HepG2 (cell line): ENCODE results near the gene SLC29A1. TPM values are rescaled to one million over a fixed set of nuclear protein-coding genes. Genes with fewer than 3 reads are reported as not detected.

Source experiments
- ATM ChIP-seq: fragments of 450-650 bp; IDR thresholded peaks from 2 replicates; pipeline ENCODE4 v1.7.1; 2017; ENCODE audit warnings: mild to moderate bottlenecking, borderline replicate concordance
- BORCS8-MEF2B ChIP-seq: sonication (generic); formaldehyde crosslinking; IDR thresholded peaks from 2 replicates; pipeline ENCODE4 v1.8.0; 2022; ENCODE audit warnings: mild to moderate bottlenecking, missing genetic modification reagents
- CHD4 ChIP-seq: fragments of 200-600 bp; sonication (generic); IDR thresholded peaks from 2 replicates; pipeline ENCODE4 v1.7.0; 2017; ENCODE audit warnings: mild to moderate bottlenecking, low read length, borderline replicate concordance
- HCFC1 ChIP-seq: fragments of 150-350 bp; IDR thresholded peaks from 2 replicates; pipeline ENCODE4 v1.6.1; 2014; ENCODE audit warnings: low read depth, low read length
- KDM1A ChIP-seq: IDR thresholded peaks from 2 replicates; pipeline ENCODE4 v1.6.1; 2016; ENCODE audit warnings: missing compliant biosample characterization
- MED8 ChIP-seq: sonication (generic); formaldehyde crosslinking; IDR thresholded peaks from 2 replicates; pipeline ENCODE4 v1.8.1; 2023; ENCODE audit warnings: mild to moderate bottlenecking, missing genetic modification reagents; ENCODE audit not compliant: insufficient replicate concordance
- MIER3 ChIP-seq: IDR thresholded peaks from 2 replicates; pipeline ENCODE4 v1.6.1; 2016; ENCODE audit warnings: missing compliant biosample characterization, borderline replicate concordance
- NFYC ChIP-seq: IDR thresholded peaks from 2 replicates; pipeline ENCODE4 v1.6.1; 2016; ENCODE audit warnings: missing genetic modification reagents, missing compliant biosample characterization
- SP1 ChIP-seq, 2 experiments: fragments of 450-650 bp in 1 of 2; sonication (generic) in 1 of 2; formaldehyde crosslinking in 1 of 2; IDR thresholded peaks; 2 replicates each; pipeline versions ENCODE4 v1.4.0 to v1.6.1; 2016 to 2020; ENCODE audit warnings: missing genetic modification reagents in 1 of 2
- TEAD3 ChIP-seq: optimal IDR thresholded peaks from 2 replicates; pipeline ENCODE3; 2016; ENCODE audit warnings: borderline replicate concordance
- ZFP82 ChIP-seq: sonication (generic); formaldehyde crosslinking; IDR thresholded peaks from 2 replicates; pipeline ENCODE4 v1.5.1; 2020; ENCODE audit warnings: mild to moderate bottlenecking, missing genetic modification reagents, borderline replicate concordance
- ZNF484 ChIP-seq: sonication (generic); formaldehyde crosslinking; IDR thresholded peaks from 2 replicates; pipeline ENCODE4 v1.5.1; 2020; ENCODE audit warnings: mild to moderate bottlenecking, low read depth, missing genetic modification reagents, borderline replicate concordance
- ZNF746 ChIP-seq: sonication (generic); formaldehyde crosslinking; IDR thresholded peaks from 2 replicates; pipeline ENCODE4 v1.8.0; 2022; ENCODE audit warnings: mild to moderate bottlenecking, missing genetic modification reagents
- ZNF768 ChIP-seq: sonication (generic); formaldehyde crosslinking; IDR thresholded peaks from 2 replicates; pipeline ENCODE4 v1.4.0; 2020; ENCODE audit warnings: missing genetic modification reagents
- polyA plus RNA-seq, 8 experiments: library from polyadenylated mRNA; depleted of rRNA in 3 of 8; stranded (reverse) in 7 of 8; unstranded in 1 of 8; fragments of >200 nt; fragmentation: Illumina TruSeq in 4 of 8; extraction: Trizol in 4 of 8; gene quantifications; 2 replicates each; pipeline versions ENCODE4 v1.2.1 to v1.2.3, GENCODE V29; 2011 to 2016; ENCODE audit warnings: low read depth in 4 of 8, missing spikeins in 1 of 8, mixed read lengths in 1 of 8; ENCODE audit not compliant: insufficient read depth in 1 of 8
- total RNA-seq, 5 experiments: library from RNA; depleted of rRNA; stranded (reverse); fragments of >200 nt; fragmentation: Illumina TruSeq; extraction: Trizol; gene quantifications; 2 replicates each; pipeline ENCODE4 v1.2.3, GENCODE V29; 2016; ENCODE audit warnings: low read depth in 1 of 5
- TF ChIP-seq, protein P1 (sequence below): sonication (generic); formaldehyde crosslinking; IDR thresholded peaks from 2 replicates; pipeline ENCODE4 v1.5.0; 2020; ENCODE audit warnings: mild to moderate bottlenecking, missing genetic modification reagents, moderate library complexity
- TF ChIP-seq, protein P2 (sequence below): sonication (generic); formaldehyde crosslinking; IDR thresholded peaks from 2 replicates; pipeline ENCODE4 v1.9.0; 2021; ENCODE audit warnings: mild to moderate bottlenecking, missing genetic modification reagents
- TF ChIP-seq, protein P3 (sequence below): sonication (generic); formaldehyde crosslinking; IDR thresholded peaks from 2 replicates; pipeline ENCODE4 v1.5.0; 2020; ENCODE audit warnings: missing genetic modification reagents
- TF ChIP-seq, protein P4 (sequence below): sonication (generic); formaldehyde crosslinking; IDR thresholded peaks from 2 replicates; pipeline ENCODE4 v1.4.0; 2020; ENCODE audit warnings: mild to moderate bottlenecking, low read depth, missing genetic modification reagents

Gene SLC29A1
- total and polyA plus RNA-seq, 2 of the 13 experiments (the other 11 are each of a cell fraction or from before 2014, with no cell fraction given): 43.2 to 106 TPM

DNA sequence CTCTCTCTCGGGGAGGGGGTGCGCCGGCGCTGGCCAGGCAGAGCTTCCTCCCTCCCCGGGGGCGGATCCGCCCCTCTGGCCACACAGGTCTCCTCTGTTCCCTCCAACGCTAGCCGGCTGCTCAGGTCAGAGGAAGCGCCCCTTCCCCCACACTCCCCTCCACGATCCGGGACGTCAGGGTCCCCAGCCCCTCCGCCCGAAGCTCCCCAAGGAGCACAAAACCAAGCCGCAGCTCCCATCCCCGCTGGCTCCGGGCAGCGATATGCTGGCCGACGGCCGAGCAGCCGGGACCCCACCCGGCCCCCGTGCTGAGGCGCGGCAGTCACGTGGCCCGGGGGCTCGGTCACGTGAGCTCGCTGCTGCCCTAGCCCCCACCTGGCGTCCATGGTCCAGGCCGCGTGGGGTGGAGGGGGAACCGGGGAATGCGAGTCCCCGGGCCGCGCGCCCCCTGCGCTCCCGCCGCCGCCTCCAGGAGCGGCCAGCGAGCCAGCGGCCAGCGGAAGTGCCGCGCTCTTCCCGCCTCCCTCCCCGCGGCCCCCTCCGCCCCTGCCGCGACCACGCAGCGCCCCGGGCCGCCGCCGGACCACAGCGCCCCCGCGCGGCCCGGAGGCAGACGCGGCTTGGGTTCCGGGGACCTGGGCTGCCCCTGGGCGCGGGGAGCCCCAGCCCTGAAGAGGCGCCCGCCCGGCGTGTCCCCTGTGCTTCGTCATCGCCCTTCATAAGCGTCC, 33.8 kb downstream of the SLC29A1 start, which contains the start of gene SLC35B2 (continued):
- TF ChIP-seq, protein P1, sequence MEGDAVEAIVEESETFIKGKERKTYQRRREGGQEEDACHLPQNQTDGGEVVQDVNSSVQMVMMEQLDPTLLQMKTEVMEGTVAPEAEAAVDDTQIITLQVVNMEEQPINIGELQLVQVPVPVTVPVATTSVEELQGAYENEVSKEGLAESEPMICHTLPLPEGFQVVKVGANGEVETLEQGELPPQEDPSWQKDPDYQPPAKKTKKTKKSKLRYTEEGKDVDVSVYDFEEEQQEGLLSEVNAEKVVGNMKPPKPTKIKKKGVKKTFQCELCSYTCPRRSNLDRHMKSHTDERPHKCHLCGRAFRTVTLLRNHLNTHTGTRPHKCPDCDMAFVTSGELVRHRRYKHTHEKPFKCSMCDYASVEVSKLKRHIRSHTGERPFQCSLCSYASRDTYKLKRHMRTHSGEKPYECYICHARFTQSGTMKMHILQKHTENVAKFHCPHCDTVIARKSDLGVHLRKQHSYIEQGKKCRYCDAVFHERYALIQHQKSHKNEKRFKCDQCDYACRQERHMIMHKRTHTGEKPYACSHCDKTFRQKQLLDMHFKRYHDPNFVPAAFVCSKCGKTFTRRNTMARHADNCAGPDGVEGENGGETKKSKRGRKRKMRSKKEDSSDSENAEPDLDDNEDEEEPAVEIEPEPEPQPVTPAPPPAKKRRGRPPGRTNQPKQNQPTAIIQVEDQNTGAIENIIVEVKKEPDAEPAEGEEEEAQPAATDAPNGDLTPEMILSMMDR (CRISPR knock-in tag): peak; percentile 73
- no peak for TF ChIP-seq NFYC (CRISPR knock-in tag)
- TF ChIP-seq ZNF484 (CRISPR knock-in tag): no peak
- TF ChIP-seq KDM1A (CRISPR knock-in tag): no peak
- TF ChIP-seq, protein P2, sequence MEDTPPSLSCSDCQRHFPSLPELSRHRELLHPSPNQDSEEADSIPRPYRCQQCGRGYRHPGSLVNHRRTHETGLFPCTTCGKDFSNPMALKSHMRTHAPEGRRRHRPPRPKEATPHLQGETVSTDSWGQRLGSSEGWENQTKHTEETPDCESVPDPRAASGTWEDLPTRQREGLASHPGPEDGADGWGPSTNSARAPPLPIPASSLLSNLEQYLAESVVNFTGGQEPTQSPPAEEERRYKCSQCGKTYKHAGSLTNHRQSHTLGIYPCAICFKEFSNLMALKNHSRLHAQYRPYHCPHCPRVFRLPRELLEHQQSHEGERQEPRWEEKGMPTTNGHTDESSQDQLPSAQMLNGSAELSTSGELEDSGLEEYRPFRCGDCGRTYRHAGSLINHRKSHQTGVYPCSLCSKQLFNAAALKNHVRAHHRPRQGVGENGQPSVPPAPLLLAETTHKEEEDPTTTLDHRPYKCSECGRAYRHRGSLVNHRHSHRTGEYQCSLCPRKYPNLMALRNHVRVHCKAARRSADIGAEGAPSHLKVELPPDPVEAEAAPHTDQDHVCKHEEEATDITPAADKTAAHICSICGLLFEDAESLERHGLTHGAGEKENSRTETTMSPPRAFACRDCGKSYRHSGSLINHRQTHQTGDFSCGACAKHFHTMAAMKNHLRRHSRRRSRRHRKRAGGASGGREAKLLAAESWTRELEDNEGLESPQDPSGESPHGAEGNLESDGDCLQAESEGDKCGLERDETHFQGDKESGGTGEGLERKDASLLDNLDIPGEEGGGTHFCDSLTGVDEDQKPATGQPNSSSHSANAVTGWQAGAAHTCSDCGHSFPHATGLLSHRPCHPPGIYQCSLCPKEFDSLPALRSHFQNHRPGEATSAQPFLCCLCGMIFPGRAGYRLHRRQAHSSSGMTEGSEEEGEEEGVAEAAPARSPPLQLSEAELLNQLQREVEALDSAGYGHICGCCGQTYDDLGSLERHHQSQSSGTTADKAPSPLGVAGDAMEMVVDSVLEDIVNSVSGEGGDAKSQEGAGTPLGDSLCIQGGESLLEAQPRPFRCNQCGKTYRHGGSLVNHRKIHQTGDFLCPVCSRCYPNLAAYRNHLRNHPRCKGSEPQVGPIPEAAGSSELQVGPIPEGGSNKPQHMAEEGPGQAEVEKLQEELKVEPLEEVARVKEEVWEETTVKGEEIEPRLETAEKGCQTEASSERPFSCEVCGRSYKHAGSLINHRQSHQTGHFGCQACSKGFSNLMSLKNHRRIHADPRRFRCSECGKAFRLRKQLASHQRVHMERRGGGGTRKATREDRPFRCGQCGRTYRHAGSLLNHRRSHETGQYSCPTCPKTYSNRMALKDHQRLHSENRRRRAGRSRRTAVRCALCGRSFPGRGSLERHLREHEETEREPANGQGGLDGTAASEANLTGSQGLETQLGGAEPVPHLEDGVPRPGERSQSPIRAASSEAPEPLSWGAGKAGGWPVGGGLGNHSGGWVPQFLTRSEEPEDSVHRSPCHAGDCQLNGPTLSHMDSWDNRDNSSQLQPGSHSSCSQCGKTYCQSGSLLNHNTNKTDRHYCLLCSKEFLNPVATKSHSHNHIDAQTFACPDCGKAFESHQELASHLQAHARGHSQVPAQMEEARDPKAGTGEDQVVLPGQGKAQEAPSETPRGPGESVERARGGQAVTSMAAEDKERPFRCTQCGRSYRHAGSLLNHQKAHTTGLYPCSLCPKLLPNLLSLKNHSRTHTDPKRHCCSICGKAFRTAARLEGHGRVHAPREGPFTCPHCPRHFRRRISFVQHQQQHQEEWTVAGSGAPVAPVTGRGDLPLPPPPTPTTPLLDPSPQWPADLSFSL: no peak
- TF ChIP-seq ATM: no peak
- TF ChIP-seq ZNF768: no peak; the same call in 1 of the 2 replicates
- TF ChIP-seq TEAD3: no peak
- TF ChIP-seq, protein P3, sequence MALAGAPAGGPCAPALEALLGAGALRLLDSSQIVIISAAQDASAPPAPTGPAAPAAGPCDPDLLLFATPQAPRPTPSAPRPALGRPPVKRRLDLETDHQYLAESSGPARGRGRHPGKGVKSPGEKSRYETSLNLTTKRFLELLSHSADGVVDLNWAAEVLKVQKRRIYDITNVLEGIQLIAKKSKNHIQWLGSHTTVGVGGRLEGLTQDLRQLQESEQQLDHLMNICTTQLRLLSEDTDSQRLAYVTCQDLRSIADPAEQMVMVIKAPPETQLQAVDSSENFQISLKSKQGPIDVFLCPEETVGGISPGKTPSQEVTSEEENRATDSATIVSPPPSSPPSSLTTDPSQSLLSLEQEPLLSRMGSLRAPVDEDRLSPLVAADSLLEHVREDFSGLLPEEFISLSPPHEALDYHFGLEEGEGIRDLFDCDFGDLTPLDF (CRISPR knock-in tag): 0 out of 2 replicates have a peak, but pooled peaks have one; percentile 39
- no peak for TF ChIP-seq CHD4
- TF ChIP-seq, protein P4, sequence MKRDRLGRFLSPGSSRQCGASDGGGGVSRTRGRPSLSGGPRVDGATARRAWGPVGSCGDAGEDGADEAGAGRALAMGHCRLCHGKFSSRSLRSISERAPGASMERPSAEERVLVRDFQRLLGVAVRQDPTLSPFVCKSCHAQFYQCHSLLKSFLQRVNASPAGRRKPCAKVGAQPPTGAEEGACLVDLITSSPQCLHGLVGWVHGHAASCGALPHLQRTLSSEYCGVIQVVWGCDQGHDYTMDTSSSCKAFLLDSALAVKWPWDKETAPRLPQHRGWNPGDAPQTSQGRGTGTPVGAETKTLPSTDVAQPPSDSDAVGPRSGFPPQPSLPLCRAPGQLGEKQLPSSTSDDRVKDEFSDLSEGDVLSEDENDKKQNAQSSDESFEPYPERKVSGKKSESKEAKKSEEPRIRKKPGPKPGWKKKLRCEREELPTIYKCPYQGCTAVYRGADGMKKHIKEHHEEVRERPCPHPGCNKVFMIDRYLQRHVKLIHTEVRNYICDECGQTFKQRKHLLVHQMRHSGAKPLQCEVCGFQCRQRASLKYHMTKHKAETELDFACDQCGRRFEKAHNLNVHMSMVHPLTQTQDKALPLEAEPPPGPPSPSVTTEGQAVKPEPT (CRISPR knock-in tag): peak; percentile 85
- peak; percentile 95; the same call in 1 of the 2 replicates for TF ChIP-seq ZFP82
- peak; percentile 77; the same call in 1 of the 2 replicates for TF ChIP-seq MIER3 (CRISPR knock-in tag)
- TF ChIP-seq ZNF746 (CRISPR knock-in tag): peak; percentile 71
- 0 out of 2 replicates have a peak, but pooled peaks have one; percentile 8 for TF ChIP-seq HCFC1
- TF ChIP-seq MED8: no peak
- peak; percentile 90 for TF ChIP-seq BORCS8-MEF2B (CRISPR knock-in tag)
- no peak for TF ChIP-seq SP1 (IDR thresholded peaks at IDR 0.05)
- no peak; the same call in 1 of the 2 replicates for TF ChIP-seq SP1 (CRISPR knock-in tag; IDR thresholded peaks at IDR 0.05)
